ENCODE data around the gene MAP4K3. TPM values are rescaled to one million over a fixed set of nuclear protein-coding genes. Genes with fewer than 3 reads are reported as not detected.

Gene MAP4K3
- total RNA-seq, 4 donors from 2014 or later: 23.0 to 52.1 (median 31.8) TPM

DNA sequence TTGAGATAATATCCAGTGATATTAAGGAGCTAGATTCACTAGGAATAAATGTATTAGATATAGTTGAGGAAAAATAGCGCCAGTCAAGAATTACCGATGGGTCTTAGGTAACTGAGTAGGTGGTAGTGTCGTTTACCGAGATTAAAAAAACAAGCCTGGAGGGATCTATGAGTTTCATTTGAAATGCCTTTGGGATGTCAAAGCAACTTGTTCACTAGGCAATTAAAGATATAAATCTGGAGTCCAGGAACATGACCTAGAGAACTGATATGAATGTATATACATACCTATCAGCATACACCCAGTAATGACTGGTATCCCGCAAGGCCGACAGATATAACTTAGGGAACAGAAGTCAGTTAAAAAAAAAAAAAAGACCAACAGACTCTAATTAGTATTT, 29.2 kb upstream of the MAP4K3 start:
- H3K27ac ChIP-seq: no peak overlapping the region
- TF ChIP-seq POLR2A (IDR thresholded peaks at IDR 0.05): no peak
- TF ChIP-seq CTCF (IDR thresholded peaks at IDR 0.05 in 4 of 5, conservative IDR thresholded peaks at IDR 0.05 in 1 of 5): no peak
- in situ Hi-C loops (cut with MboI; ENCODE audit: low sequenced_read_pairs in 4 of 4) (no loop called here), intact Hi-C loops (cut with DNase I; ENCODE audit: low total_unique reads) (no loop called here)
- no peak overlapping the region for H3K4me3 ChIP-seq
- ATAC-seq (no peak), DNase-seq (no peak)
- no peaks in the 10 kb centered on the region for H3K9me3 ChIP-seq
- H3K27me3 ChIP-seq: no peaks in the 10 kb centered on the region
- H3K4me1 ChIP-seq: peaks cover 18 to 24% of the 10 kb centered on the region in 2 donors
- H3K36me3 ChIP-seq: no peaks in the 10 kb centered on the region

GRCh38 chr2:39464864-39465263, 27.8 kb upstream of the MAP4K3 start:
- Histone ChIP-seq H3K27ac (no peak overlapping the region), H3K4me1 (peaks cover 16 to 20% of the 10 kb centered on the region in 2 donors), H3K9me3 (no peaks in the 10 kb centered on the region), H3K36me3 (no peaks in the 10 kb centered on the region), H3K4me3 (no peak overlapping the region), H3K27me3 (no peaks in the 10 kb centered on the region)
- in situ Hi-C loops (cut with MboI; ENCODE audit: low sequenced_read_pairs in 4 of 4) (no loop called here), intact Hi-C loops (cut with DNase I; ENCODE audit: low total_unique reads) (no loop called here)
- DNase-seq (no peak), ATAC-seq (no peak)
- no peak for TF ChIP-seq CTCF (IDR thresholded peaks at IDR 0.05 in 4 of 5, conservative IDR thresholded peaks at IDR 0.05 in 1 of 5)

DNA sequence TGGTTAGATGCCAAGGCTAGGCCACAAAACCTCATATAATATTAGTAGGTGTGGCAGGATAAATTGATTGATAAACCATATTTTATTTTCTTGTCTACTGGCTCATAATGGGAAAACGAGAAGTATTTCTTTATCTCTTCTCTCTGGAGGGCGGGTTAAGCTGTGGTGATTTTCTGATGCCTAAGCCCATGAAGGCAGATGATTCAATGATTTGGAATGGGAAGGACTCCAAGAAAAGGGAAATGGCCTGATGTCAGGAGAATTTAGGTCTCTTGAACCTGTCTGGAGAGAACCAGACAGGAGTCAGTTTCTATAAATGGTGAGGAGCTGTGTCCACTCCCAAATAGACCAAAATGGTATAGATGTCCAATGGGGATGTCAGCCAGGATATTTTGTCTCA, 18.7 kb upstream of the MAP4K3 start:
- no peak for DNase-seq
- H3K4me3 ChIP-seq: no peak overlapping the region
- in situ Hi-C loops (cut with MboI; ENCODE audit: low sequenced_read_pairs in 4 of 4) (no loop called here), intact Hi-C loops (cut with DNase I; ENCODE audit: low total_unique reads) (no loop called here)
- no peaks in the 10 kb centered on the region for H3K9me3 ChIP-seq
- H3K27me3 ChIP-seq: no peaks in the 10 kb centered on the region
- no peak overlapping the region for H3K27ac ChIP-seq
- no peak for TF ChIP-seq CTCF (IDR thresholded peaks at IDR 0.05 in 4 of 5, conservative IDR thresholded peaks at IDR 0.05 in 1 of 5)
- H3K36me3 ChIP-seq: peaks cover 0 to 11% of the 10 kb centered on the region in 2 donors
- no peaks in the 10 kb centered on the region for H3K4me1 ChIP-seq
- no peak for ATAC-seq

DNA sequence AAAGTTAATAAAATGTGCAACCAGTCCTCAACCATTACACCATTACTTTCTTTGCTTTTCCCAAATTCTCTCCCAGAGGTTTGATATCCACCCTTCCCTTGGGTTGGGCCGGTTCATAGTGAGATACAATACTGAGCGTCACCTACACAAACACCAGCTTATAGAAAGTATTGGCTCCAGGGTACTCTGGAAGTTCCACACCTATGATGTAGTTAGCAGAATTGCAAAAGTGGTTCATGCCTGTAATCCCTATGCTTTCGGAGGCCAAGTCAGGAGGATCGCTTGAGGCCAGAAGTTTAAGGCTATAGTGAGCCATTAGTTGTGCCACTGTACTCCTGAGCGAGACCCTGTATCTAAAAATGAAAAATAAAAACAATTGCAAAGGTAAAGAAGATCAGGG, 15.3 kb upstream of the MAP4K3 start:
- no peak overlapping the region for H3K27ac ChIP-seq
- no peaks in the 10 kb centered on the region for H3K4me1 ChIP-seq
- H3K36me3 ChIP-seq: peaks cover 0 to 11% of the 10 kb centered on the region in 2 donors
- TF ChIP-seq CTCF (IDR thresholded peaks at IDR 0.05 in 4 of 5, conservative IDR thresholded peaks at IDR 0.05 in 1 of 5): no peak
- TF ChIP-seq POLR2A (IDR thresholded peaks at IDR 0.05): no peak
- DNase-seq: no peak
- no peak overlapping the region for H3K4me3 ChIP-seq
- intact Hi-C loops (cut with DNase I; ENCODE audit: low total_unique reads) (no loop called here), in situ Hi-C loops (cut with MboI; ENCODE audit: low sequenced_read_pairs in 4 of 4) (no loop called here)
- no peaks in the 10 kb centered on the region for H3K27me3 ChIP-seq
- no peaks in the 10 kb centered on the region for H3K9me3 ChIP-seq
- no peak for ATAC-seq

DNA sequence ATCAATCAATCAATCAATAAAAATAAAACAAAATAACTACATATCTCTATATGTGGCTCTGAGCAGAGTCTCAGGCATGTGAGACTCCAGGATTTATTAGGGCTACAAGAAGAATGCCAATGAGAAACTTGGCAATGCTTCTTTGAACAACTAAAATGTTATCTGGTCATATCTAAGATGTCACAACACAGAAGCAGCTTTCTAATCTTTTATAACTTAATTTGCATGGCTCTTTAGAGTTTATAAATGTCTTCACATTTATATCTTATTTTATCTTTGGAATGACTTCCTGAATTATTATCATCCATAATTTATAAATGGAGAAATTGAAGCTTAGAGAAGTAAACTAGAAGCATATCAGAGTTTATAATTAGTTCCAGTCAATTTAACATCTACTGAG, 14.9 kb upstream of the MAP4K3 start:
- H3K9me3 ChIP-seq: no peaks in the 10 kb centered on the region
- DNase-seq: no peak
- no peak overlapping the region for H3K27ac ChIP-seq
- no peaks in the 10 kb centered on the region for H3K27me3 ChIP-seq
- peaks cover 0 to 11% of the 10 kb centered on the region in 2 donors for H3K36me3 ChIP-seq
- no peak overlapping the region for H3K4me3 ChIP-seq
- ATAC-seq: no peak
- TF ChIP-seq POLR2A (IDR thresholded peaks at IDR 0.05) (no peak), CTCF (IDR thresholded peaks at IDR 0.05 in 4 of 5, conservative IDR thresholded peaks at IDR 0.05 in 1 of 5) (no peak)
- in situ Hi-C loops (cut with MboI; ENCODE audit: low sequenced_read_pairs in 4 of 4) (no loop called here), intact Hi-C loops (cut with DNase I; ENCODE audit: low total_unique reads) (no loop called here)
- H3K4me1 ChIP-seq: no peaks in the 10 kb centered on the region
